K562 (cell line): ENCODE results near the gene LOXL4. TPM values are rescaled to one million over a fixed set of nuclear protein-coding genes. Genes with fewer than 3 reads are reported as not detected.

Source experiments
- ATAC-seq: fragments of 200-7000 bp; cut with Tn5 transposase; 3 replicates; pipeline ENCODE4 v1.9.1; 2020; ENCODE audit warnings: moderate library complexity
- BruUV-seq: library from RNA; stranded (reverse); fragments of 400-500 nt; replicated peaks from 2 replicates; lab custom pipeline; 2021; lab: Mats Ljungman, UMichigan
- CTCF ChIA-PET: fragments of 300-600 bp; formaldehyde crosslinking; extraction: SDS; loops from one replicate; lab custom pipeline; 2021; ENCODE audit warnings: low intra/inter-chr PET ratio; lab: Yijun Ruan, JAX
- POLR2A ChIA-PET: fragments of 300-600, 350-650 bp; sonication (Branson Sonifier 250); formaldehyde crosslinking; extraction: SDS; loops from one replicate; lab custom pipeline; 2021; ENCODE audit warnings: antibody characterized with exemption, inconsistent platforms; lab: Yijun Ruan, JAX
- DNase-seq, 4 experiments: peaks; one replicate each; pipeline versions ENCODE4 v3.0.0 to v3.0.0-alpha.2; 2011 to 2018; ENCODE audit warnings: low spot score in 3 of 4, mixed read lengths in 3 of 4; ENCODE audit errors: extremely low read depth in 1 of 4
- FAIRE-seq: peaks from 2 replicates; lab custom pipeline; 2011; peaks lifted over from hg19 to GRCh38; lab: Jason Lieb, UNC
- H2AFZ ChIP-seq: 2 replicates; pipeline ENCODE4 v1.6.0; 2011; ENCODE audit warnings: low read depth, low read length, control low read depth, inconsistent platforms
- H3K27ac ChIP-seq: fragments of 200-600 bp; 3 replicates; pipeline ENCODE4 v1.8.0; 2011; ENCODE audit warnings: low read depth, mild to moderate bottlenecking, control low read depth, inconsistent platforms, low read length, moderate library complexity, mixed read lengths; ENCODE audit errors: extremely low read depth
- H3K27me3 ChIP-seq, 2 experiments: fragments of 300-600 bp in 1 of 2; 2 replicates in 1 of 2; 3 replicates in 1 of 2; pipeline versions ENCODE4 v1.6.0 to v1.8.0; 2011; ENCODE audit warnings: inconsistent platforms in 2 of 2, low read length in 2 of 2, mild to moderate bottlenecking in 1 of 2, mixed read lengths in 1 of 2, moderate library complexity in 1 of 2; ENCODE audit not compliant: control insufficient read depth in 2 of 2, insufficient read depth in 2 of 2
- H3K36me3 ChIP-seq: fragments of 300-600 bp; 3 replicates; pipeline ENCODE4 v1.8.0; 2011; ENCODE audit warnings: mild to moderate bottlenecking, low read length, inconsistent platforms; ENCODE audit not compliant: control insufficient read depth, insufficient read depth
- H3K4me1 ChIP-seq, 2 experiments: fragments of 200-600 bp in 1 of 2; replicated peaks in 1 of 2; 2 replicates in 1 of 2; 3 replicates in 1 of 2; pipeline versions ENCODE4 v1.5.1 to v1.8.0; 2011; ENCODE audit warnings: inconsistent platforms in 2 of 2, low read length in 2 of 2, mild to moderate bottlenecking in 1 of 2, mixed read lengths in 1 of 2, moderate library complexity in 1 of 2; ENCODE audit not compliant: control insufficient read depth in 2 of 2, insufficient read depth in 2 of 2
- H3K4me2 ChIP-seq: 2 replicates; pipeline ENCODE4 v1.6.1; 2011; ENCODE audit warnings: low read length, control low read depth, inconsistent platforms, mixed read lengths; ENCODE audit not compliant: insufficient read depth
- H3K4me3 ChIP-seq: fragments of 200-600 bp; sonication (generic), shearing (Covaris generic); 2 replicates; pipeline ENCODE4 v1.5.1; 2016; ENCODE audit warnings: control low read depth, inconsistent platforms
- H3K79me2 ChIP-seq: fragments of 200-600 bp; 3 replicates; pipeline ENCODE4 v1.8.0; 2011; ENCODE audit warnings: low read length, inconsistent platforms; ENCODE audit not compliant: control insufficient read depth, insufficient read depth
- H3K9ac ChIP-seq, 2 experiments: 2 replicates each; pipeline versions ENCODE4 v1.6.0 to v1.6.1; 2011; ENCODE audit warnings: low read depth in 2 of 2, low read length in 2 of 2, control low read depth in 1 of 2, inconsistent platforms in 1 of 2, mild to moderate bottlenecking in 1 of 2, mixed read lengths in 1 of 2; ENCODE audit not compliant: insufficient read depth in 1 of 2
- H3K9me1 ChIP-seq: one replicate; pipeline ENCODE4 v1.6.0; 2011; ENCODE audit warnings: inconsistent platforms, mild to moderate bottlenecking, low read length, moderate library complexity; ENCODE audit not compliant: control insufficient read depth, insufficient read depth
- H3K9me3 ChIP-seq: replicated peaks from 2 replicates; pipeline ENCODE4 v1.5.1; 2011; ENCODE audit warnings: low read depth, low read length, inconsistent platforms; ENCODE audit not compliant: control insufficient read depth, insufficient read depth
- H4K20me1 ChIP-seq: replicated peaks from 2 replicates; pipeline ENCODE4 v1.6.1; 2011; ENCODE audit warnings: low read length, inconsistent platforms, mixed read lengths; ENCODE audit not compliant: control insufficient read depth, insufficient read depth
- CBX8 ChIP-seq: fragments of 200-600 bp; sonication (generic); IDR thresholded peaks from 2 replicates; pipeline ENCODE4 v1.6.1; 2012; ENCODE audit warnings: borderline replicate concordance, mixed run types, low read depth, mild to moderate bottlenecking, moderate library complexity, mixed read lengths, low read length, control low read depth, inconsistent platforms; ENCODE audit not compliant: poor library complexity, severe bottlenecking; ENCODE audit errors: extremely low read depth
- CEBPZ ChIP-seq: fragments of 150-350 bp; IDR thresholded peaks from 2 replicates; pipeline ENCODE4 v1.6.1; 2014; ENCODE audit warnings: low read depth, mild to moderate bottlenecking, low read length, borderline replicate concordance
- GTF3C2 ChIP-seq: IDR thresholded peaks from 3 replicates; pipeline ENCODE4 v1.6.1; 2011; ENCODE audit warnings: borderline replicate concordance, mild to moderate bottlenecking, moderate library complexity; ENCODE audit not compliant: insufficient read length; ENCODE audit errors: extremely low read depth
- IFI16 ChIP-seq: fragments of 250-450 bp; sonication (Bioruptor Pico); IDR thresholded peaks from 2 replicates; pipeline ENCODE4 v2.1.2; 2022; ENCODE audit warnings: mild to moderate bottlenecking, inconsistent platforms
- MAFG ChIP-seq: fragments of 450-650 bp; conservative IDR thresholded peaks from 2 replicates; pipeline ENCODE4 v1.6.1; 2016; ENCODE audit warnings: missing genetic modification characterization, missing compliant biosample characterization
- RBM25 ChIP-seq: fragments of 200-400 bp; formaldehyde crosslinking; IDR thresholded peaks from 2 replicates; pipeline ENCODE4 v1.6.1; 2018; ENCODE audit warnings: low read length, low read depth, moderate library complexity; ENCODE audit not compliant: severe bottlenecking
- TOE1 ChIP-seq, 2 experiments: fragments of 450-650 bp in 1 of 2; sonication (generic) in 1 of 2; formaldehyde crosslinking in 1 of 2; IDR thresholded peaks; 2 replicates each; pipeline versions ENCODE4 v1.7.1 to v1.8.0; 2016 to 2022; ENCODE audit warnings: borderline replicate concordance in 2 of 2, mild to moderate bottlenecking in 2 of 2, antibody characterized with exemption in 1 of 2, inconsistent platforms in 1 of 2, low read depth in 1 of 2, missing genetic modification reagents in 1 of 2, moderate library complexity in 1 of 2
- XRCC3 ChIP-seq: fragments of 450-650 bp; IDR thresholded peaks from 2 replicates; pipeline ENCODE4 v1.6.1; 2017; ENCODE audit warnings: mild to moderate bottlenecking, moderate library complexity
- XRCC4 ChIP-seq: IDR thresholded peaks from one replicate; pipeline ENCODE4 v1.6.1; 2011; ENCODE audit not compliant: insufficient read depth, insufficient read length; ENCODE audit errors: extremely low read depth
- ZNF274 ChIP-seq: IDR thresholded peaks from 2 replicates; pipeline ENCODE4 v1.6.1; 2011; ENCODE audit warnings: low read depth, mild to moderate bottlenecking, low read length, moderate library complexity, borderline replicate concordance
- WGBS: fragments of 100-300 bp; shearing (Covaris generic); methylation state at CpG from one replicate; pipeline ENCODE4 v1.1.6; 2016; ENCODE audit warnings: low coverage, mixed read lengths; ENCODE audit not compliant: insufficient coverage; ENCODE audit errors: missing lambda C conversion rate; 5-methylcytosine and 5-hydroxymethylcytosine counted together
- in situ Hi-C: fragments of 300-500 bp; cut with MboI; formaldehyde crosslinking; loops from 4 replicates; pipeline ENCODE4 v1.15.0; 2018; ENCODE audit warnings: inconsistent platforms, mixed read lengths
- intact Hi-C: fragments of 100-400 bp; cut with micrococcal nuclease; formaldehyde crosslinking; loops from 2 replicates; pipeline ENCODE4 v1.14.2; 2022
- polyA plus RNA-seq, 8 experiments: library from polyadenylated mRNA; depleted of rRNA in 4 of 8; stranded (reverse) in 5 of 8; unstranded in 3 of 8; fragments of >200 nt; fragmentation: Nextera tagmentation in 2 of 8; fragmentation: Illumina TruSeq in 1 of 8; extraction: Ambion mirVana in 2 of 8; extraction: Trizol in 1 of 8; gene quantifications; 2 replicates each; pipeline versions ENCODE4 v1.2.1 to v1.2.3, GENCODE V29; 2011 to 2014; ENCODE audit warnings: inconsistent platforms in 1 of 8, missing spikeins in 1 of 8
- total RNA-seq, 7 experiments: library from RNA; depleted of rRNA in 6 of 7; stranded (reverse); fragments of >200 nt in 6 of 7; fragmentation: Illumina TruSeq in 2 of 7; extraction: Trizol in 2 of 7; gene quantifications; 2 replicates each; pipeline versions ENCODE4 v1.2.1 to v1.2.3, GENCODE V29; 2011 to 2021; ENCODE audit warnings: low replicate concordance in 1 of 7
- TF ChIP-seq, protein P1 (sequence below): sonication (generic); formaldehyde crosslinking; IDR thresholded peaks from 2 replicates; pipeline ENCODE4 v1.8.1; 2023; ENCODE audit warnings: mild to moderate bottlenecking, missing genetic modification reagents

The LOXL4 gene
- total and polyA plus RNA-seq, 9 of the 15 experiments (the other 6 are each of a cell fraction or from before 2014, with no cell fraction given): 0.03 to 0.35 (median 0.05) TPM; not detected in 3

- no TSS peak for BruUV-seq
- TF ChIP-seq GTF3C2: no peak
- no peak for TF ChIP-seq MAFG (tag)
- TF ChIP-seq XRCC3: no peak
- no peak for TF ChIP-seq CBX8
- no peak for TF ChIP-seq RBM25
- no peak for TF ChIP-seq XRCC4
- TF ChIP-seq TOE1 (IDR thresholded peaks at IDR 0.05; ENCODE audit: borderline replicate concordance): no peak
- TF ChIP-seq TOE1 (CRISPR knock-in tag; IDR thresholded peaks at IDR 0.05; ENCODE audit: borderline replicate concordance, low read depth): no peak
- TF ChIP-seq, protein P1, sequence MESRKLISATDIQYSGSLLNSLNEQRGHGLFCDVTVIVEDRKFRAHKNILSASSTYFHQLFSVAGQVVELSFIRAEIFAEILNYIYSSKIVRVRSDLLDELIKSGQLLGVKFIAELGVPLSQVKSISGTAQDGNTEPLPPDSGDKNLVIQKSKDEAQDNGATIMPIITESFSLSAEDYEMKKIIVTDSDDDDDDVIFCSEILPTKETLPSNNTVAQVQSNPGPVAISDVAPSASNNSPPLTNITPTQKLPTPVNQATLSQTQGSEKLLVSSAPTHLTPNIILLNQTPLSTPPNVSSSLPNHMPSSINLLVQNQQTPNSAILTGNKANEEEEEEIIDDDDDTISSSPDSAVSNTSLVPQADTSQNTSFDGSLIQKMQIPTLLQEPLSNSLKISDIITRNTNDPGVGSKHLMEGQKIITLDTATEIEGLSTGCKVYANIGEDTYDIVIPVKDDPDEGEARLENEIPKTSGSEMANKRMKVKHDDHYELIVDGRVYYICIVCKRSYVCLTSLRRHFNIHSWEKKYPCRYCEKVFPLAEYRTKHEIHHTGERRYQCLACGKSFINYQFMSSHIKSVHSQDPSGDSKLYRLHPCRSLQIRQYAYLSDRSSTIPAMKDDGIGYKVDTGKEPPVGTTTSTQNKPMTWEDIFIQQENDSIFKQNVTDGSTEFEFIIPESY (CRISPR knock-in tag): no peak
- TF ChIP-seq IFI16 (CRISPR knock-in tag): no peak
- no peak for TF ChIP-seq CEBPZ
- TF ChIP-seq ZNF274: no peak
- no peaks in the 10 kb centered on the region for H4K20me1 ChIP-seq
- no peak overlapping the region for H3K27ac ChIP-seq
- CTCF ChIA-PET: no interaction called here
- H3K9me3 ChIP-seq: no peaks in the 10 kb centered on the region
- H3K4me2 ChIP-seq: no peak overlapping the region
- FAIRE-seq (no peak), DNase-seq (no peak), ATAC-seq (no peak)
- no peaks in the 10 kb centered on the region for H3K9me1 ChIP-seq
- H3K79me2 ChIP-seq: no peaks in the 10 kb centered on the region
- H2AFZ ChIP-seq: no peak overlapping the region
- H3K4me1 ChIP-seq: peaks cover 2 to 19% of the 10 kb centered on the region in 2 experiments; a peak in 3 of 5 replicates
- 22% methylated on average over 7 of the region's 8 CpGs for WGBS
- peaks cover 2 to 50% of the 10 kb centered on the region in 2 experiments; a peak in 4 of 5 replicates for H3K27me3 ChIP-seq
- no peaks in the 10 kb centered on the region for H3K36me3 ChIP-seq
- no peak overlapping the region for H3K9ac ChIP-seq
- H3K4me3 ChIP-seq: no peak overlapping the region
- intact Hi-C loops (no loop called here), in situ Hi-C loops (no loop called here)
- POLR2A ChIA-PET: interaction anchor here (0.6 kb wide), 1 partner anchor 41 kb away, joined by 3 read pairs; no protein-coding TSS in a partner anchor
Observed at GRCh38 chr10:98272245-98272644, 4.3 kb upstream of the LOXL4 start.
